IMR-90 (cell line): ENCODE measurements around the gene ABR. TPM values are rescaled to one million over a fixed set of nuclear protein-coding genes. Genes with fewer than 3 reads are reported as not detected.

Experiments used
- ATAC-seq: fragments of 200-7000 bp; cut with Tn5 transposase; 2 replicates; pipeline ENCODE4 v1.9.1; 2020; ENCODE audit warnings: low read depth, mild to moderate bottlenecking, moderate library complexity
- BruUV-seq: library from RNA; stranded (reverse); fragments of 400-500 nt; replicated peaks from 2 replicates; lab custom pipeline; 2021; lab: Mats Ljungman, UMichigan
- CTCF ChIA-PET: fragments of 300-600 bp; formaldehyde crosslinking; extraction: SDS; loops from one replicate; lab custom pipeline; 2021; ENCODE audit warnings: antibody characterized with exemption; lab: Yijun Ruan, JAX
- POLR2A ChIA-PET: fragments of 300-600 bp; sonication (Branson Sonifier 250); formaldehyde crosslinking; loops from one replicate; lab custom pipeline; 2022; ENCODE audit warnings: antibody characterized with exemption; ENCODE audit not compliant: unreplicated experiment; lab: Charles Lee
- DNase-seq: peaks from one replicate; pipeline ENCODE4 v3.0.0; 2013
- H2AFZ ChIP-seq: replicated peaks from 2 replicates; pipeline ENCODE3; 2013; ENCODE audit warnings: low read length, mild to moderate bottlenecking; ENCODE audit not compliant: poor library complexity
- H2AK5ac ChIP-seq: 2 replicates; pipeline ENCODE4 v1.6.1; 2013; ENCODE audit warnings: low read depth, low read length, inconsistent platforms
- H2AK9ac ChIP-seq: replicated peaks from 2 replicates; pipeline ENCODE3; 2013; ENCODE audit warnings: mild to moderate bottlenecking, low read depth, low read length, moderate library complexity; ENCODE audit not compliant: poor library complexity
- H2BK120ac ChIP-seq: 2 replicates; pipeline ENCODE4 v1.6.1; 2013; ENCODE audit warnings: low read depth, low read length, inconsistent platforms
- H2BK15ac ChIP-seq: 3 replicates; pipeline ENCODE4 v1.6.1; 2013; ENCODE audit warnings: low read depth, low read length, inconsistent platforms
- H2BK20ac ChIP-seq: 2 replicates; pipeline ENCODE4 v1.6.1; 2013; ENCODE audit warnings: low read depth, mild to moderate bottlenecking, inconsistent platforms, low read length, moderate library complexity
- H2BK5ac ChIP-seq: 2 replicates; pipeline ENCODE4 v1.6.1; 2013; ENCODE audit warnings: mild to moderate bottlenecking, low read depth, low read length, inconsistent platforms; ENCODE audit not compliant: poor library complexity, severe bottlenecking
- H3K14ac ChIP-seq: replicated peaks from 2 replicates; pipeline ENCODE4 v1.6.1; 2013; ENCODE audit warnings: low read depth, low read length, inconsistent platforms
- H3K18ac ChIP-seq: 2 replicates; pipeline ENCODE4 v1.6.1; 2013; ENCODE audit warnings: low read depth, low read length, control low read depth
- H3K23ac ChIP-seq: 2 replicates; pipeline ENCODE4 v1.6.1; 2013; ENCODE audit warnings: low read depth, low read length, inconsistent platforms
- H3K27ac ChIP-seq: 2 replicates; pipeline ENCODE4 v1.5.1; 2013; ENCODE audit warnings: mild to moderate bottlenecking, control low read depth, low read length; ENCODE audit not compliant: insufficient read depth
- H3K27me3 ChIP-seq: 2 replicates; pipeline ENCODE4 v1.6.1; 2013; ENCODE audit warnings: low read length; ENCODE audit not compliant: control insufficient read depth, insufficient read depth
- H3K36me3 ChIP-seq: 2 replicates; pipeline ENCODE4 v1.6.1; 2013; ENCODE audit warnings: low read length, mixed read lengths; ENCODE audit not compliant: control insufficient read depth, insufficient read depth
- H3K4ac ChIP-seq: 2 replicates; pipeline ENCODE4 v1.6.1; 2013; ENCODE audit warnings: low read depth, low read length, inconsistent platforms
- H3K4me1 ChIP-seq: 2 replicates; pipeline ENCODE4 v1.6.1; 2013; ENCODE audit warnings: low read length, mixed read lengths; ENCODE audit not compliant: control insufficient read depth, insufficient read depth
- H3K4me2 ChIP-seq: 2 replicates; pipeline ENCODE4 v1.6.1; 2013; ENCODE audit warnings: low read depth, mild to moderate bottlenecking, control low read depth, low read length, moderate library complexity
- H3K4me3 ChIP-seq: 2 replicates; pipeline ENCODE4 v1.5.1; 2013; ENCODE audit warnings: low read depth, mild to moderate bottlenecking, control low read depth, low read length, moderate library complexity; ENCODE audit not compliant: insufficient read depth
- H3K56ac ChIP-seq: 2 replicates; pipeline ENCODE4 v1.6.1; 2013; ENCODE audit warnings: low read length, inconsistent platforms; ENCODE audit not compliant: insufficient read depth; ENCODE audit errors: extremely low read depth
- H3K79me1 ChIP-seq, 2 experiments: 2 replicates each; pipeline ENCODE4 v1.6.1; 2013; ENCODE audit warnings: low read length in 2 of 2, inconsistent platforms in 1 of 2, low read depth in 1 of 2
- H3K9ac ChIP-seq: 2 replicates; pipeline ENCODE4 v1.6.1; 2013; ENCODE audit warnings: low read depth, low read length, control low read depth
- H3K9me1 ChIP-seq: 2 replicates; pipeline ENCODE4 v1.6.1; 2013; ENCODE audit warnings: low read length, inconsistent platforms; ENCODE audit not compliant: insufficient read depth
- H3K9me3 ChIP-seq: 2 replicates; pipeline ENCODE4 v1.6.1; 2013; ENCODE audit warnings: low read length; ENCODE audit not compliant: control insufficient read depth, insufficient read depth
- H4K20me1 ChIP-seq: 2 replicates; pipeline ENCODE4 v1.6.1; 2013; ENCODE audit warnings: low read length, inconsistent platforms; ENCODE audit not compliant: insufficient read depth
- H4K5ac ChIP-seq: 2 replicates; pipeline ENCODE4 v1.6.1; 2013; ENCODE audit warnings: mild to moderate bottlenecking, low read depth, low read length, control low read depth
- H4K8ac ChIP-seq, 2 experiments: 2 replicates each; pipeline ENCODE4 v1.6.1; 2013; ENCODE audit warnings: low read depth in 2 of 2, low read length in 2 of 2, control low read depth in 1 of 2, inconsistent platforms in 1 of 2
- H4K91ac ChIP-seq: 2 replicates; pipeline ENCODE4 v1.6.1; 2013; ENCODE audit warnings: low read depth, low read length, inconsistent platforms; ENCODE audit not compliant: insufficient read depth
- BHLHE40 ChIP-seq: fragments of 150-350 bp; IDR thresholded peaks from 2 replicates; pipeline ENCODE4 v1.6.1; 2016; ENCODE audit warnings: mild to moderate bottlenecking, low read depth, low read length
- CTCF ChIP-seq: conservative IDR thresholded peaks from 2 replicates; pipeline ENCODE4 v1.5.1; 2012; ENCODE audit warnings: mild to moderate bottlenecking, low read depth, low read length, improper control_type of control experiment
- MAFK ChIP-seq: IDR thresholded peaks from 2 replicates; pipeline ENCODE4 v1.6.1; 2012; ENCODE audit warnings: low read depth, low read length, improper control_type of control experiment
- USF2 ChIP-seq: fragments of 150-350 bp; IDR thresholded peaks from 2 replicates; pipeline ENCODE4 v1.6.1; 2017; ENCODE audit warnings: mild to moderate bottlenecking, antibody characterized with exemption, low read length, low read depth
- WGBS, 2 experiments: methylation state at CpG; one replicate each; pipeline versions ENCODE4 v1.1.5 to v1.1.7; 2013; ENCODE audit warnings: missing lambda C conversion rate in 2 of 2; ENCODE audit not compliant: insufficient read length in 1 of 2; ENCODE audit errors: extremely low coverage in 2 of 2; 5-methylcytosine and 5-hydroxymethylcytosine counted together
- dilution Hi-C: fragments of 300-500 bp; cut with HindIII; formaldehyde crosslinking; loops from one replicate; pipeline ENCODE4 v1.14.3; 2018; ENCODE audit warnings: low sequenced_read_pairs; ENCODE audit not compliant: unreplicated experiment
- in situ Hi-C: fragments of 300-500 bp; cut with MboI; formaldehyde crosslinking; loops from 3 replicates; pipeline ENCODE4 v1.14.3; 2019; ENCODE audit warnings: low sequenced_read_pairs, inconsistent platforms, mixed read lengths
- intact Hi-C: fragments of 100-400 bp; cut with micrococcal nuclease; formaldehyde crosslinking; loops from 2 replicates; pipeline ENCODE4 v1.10.0; 2022
- polyA plus RNA-seq, 3 experiments: library from polyadenylated mRNA; depleted of rRNA; stranded (reverse); fragments of >200 nt; gene quantifications; 2 replicates each; pipeline ENCODE4 v1.2.3, GENCODE V29; 2012; ENCODE audit warnings: low replicate concordance in 1 of 3
- total RNA-seq: library from RNA; depleted of rRNA; stranded (reverse); fragments of >200 nt; gene quantifications from 2 replicates; pipeline ENCODE4 v1.2.3, GENCODE V29; 2012

The ABR gene
- total and polyA plus RNA-seq, 2 of the 4 experiments (the other 2 are of a cell fraction): 28.3 to 79.7 TPM

GRCh38 chr17:1104222-1104621 lies 75.6 kb downstream of the ABR start:
- no peak overlapping the region for H2BK120ac ChIP-seq
- H2BK5ac ChIP-seq: no peak overlapping the region
- ATAC-seq (no peak), DNase-seq (no peak)
- no peak overlapping the region for H3K18ac ChIP-seq
- POLR2A ChIA-PET: interaction anchor here (0.5 kb wide), 1 partner anchor 74 kb away, joined by 3 read pairs; no protein-coding TSS in a partner anchor
- H3K4me1 ChIP-seq: peaks cover 5% of the 10 kb centered on the region
- H3K9ac ChIP-seq: no peak overlapping the region
- H3K9me3 ChIP-seq: no peaks in the 10 kb centered on the region
- no peak overlapping the region for H2AK5ac ChIP-seq
- no peak overlapping the region for H3K4me2 ChIP-seq
- H4K5ac ChIP-seq: no peak overlapping the region
- no peak overlapping the region for H2BK15ac ChIP-seq
- dilution Hi-C loops: no loop called here
- H2BK20ac ChIP-seq: no peak overlapping the region
- no peak overlapping the region for H3K27ac ChIP-seq
- no peak overlapping the region for H4K91ac ChIP-seq
- no peak overlapping the region for H3K56ac ChIP-seq
- peaks cover 35% of the 10 kb centered on the region for H4K20me1 ChIP-seq
- in situ Hi-C loops: no loop called here
- H2AK9ac ChIP-seq: no peak overlapping the region
- H3K23ac ChIP-seq: no peak overlapping the region
- intact Hi-C loops: no loop called here
- no TSS peak for BruUV-seq
- no peak overlapping the region for H4K8ac ChIP-seq
- peaks cover 11% of the 10 kb centered on the region for H3K9me1 ChIP-seq
- no peak overlapping the region for H2AFZ ChIP-seq
- TF ChIP-seq BHLHE40 (no peak), MAFK (no peak), USF2 (no peak), CTCF (no peak)
- CTCF ChIA-PET: interaction anchor here (1.0 kb wide), 1 partner anchor 18 kb away, joined by 3 read pairs; no protein-coding TSS in a partner anchor
- H3K4me3 ChIP-seq: no peak overlapping the region
- no peak overlapping the region for H3K14ac ChIP-seq
- H3K79me1 ChIP-seq: peaks cover 9 to 70% of the 10 kb centered on the region in 2 experiments
- peaks cover 25% of the 10 kb centered on the region for H3K36me3 ChIP-seq
- H3K4ac ChIP-seq: no peak overlapping the region
- no peaks in the 10 kb centered on the region for H3K27me3 ChIP-seq
- WGBS, 2 experiments: no CpG with 5 or more reads among the region's 8 CpGs
